ENCODE data around the gene GNAQ.
"Not testable (repeated sequence)": the region's sequence is repeated elsewhere in the genome, so short reads cannot be mapped to it uniquely, and the experiment has no call there.

DNA sequence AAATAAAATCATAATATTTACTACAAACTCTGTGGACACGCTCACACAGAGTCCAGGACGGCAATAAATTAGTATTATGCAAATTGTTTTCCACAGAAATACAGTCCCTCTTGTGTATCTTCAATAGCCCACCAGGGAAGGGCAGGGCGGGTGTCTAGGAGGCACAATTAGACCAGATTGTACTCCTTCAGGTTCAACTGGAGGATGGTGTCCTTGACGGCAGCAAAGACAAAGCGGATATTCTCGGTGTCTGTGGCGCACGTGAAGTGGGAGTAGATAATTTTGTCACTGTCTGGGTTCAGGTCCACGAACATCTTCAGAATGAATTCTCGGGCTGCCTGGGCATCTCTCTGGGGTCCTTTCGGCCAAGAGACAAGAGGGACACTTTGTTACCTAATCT lies 310.5 kb downstream of the GNAQ start:
- TF ChIP-seq CTCF (IDR thresholded peaks at IDR 0.05); ZFX (IDR thresholded peaks at IDR 0.05; ENCODE audit: borderline replicate concordance): not testable (repeated sequence)

All from 22Rv1 (cell line).